Keratinocyte (primary cell): ENCODE measurements around the gene GPRC5C. TPM values are rescaled to one million over a fixed set of nuclear protein-coding genes. Genes with fewer than 3 reads are reported as not detected.

Source experiments
- DNase-seq: peaks from one replicate; pipeline ENCODE4 v3.0.0-alpha.2; 2011; ENCODE audit warnings: low read depth, missing footprints, low spot score
- FAIRE-seq: peaks from 2 replicates; lab custom pipeline; 2011; peaks lifted over from hg19 to GRCh38; lab: Jason Lieb, UNC
- H2AFZ ChIP-seq: 2 replicates; pipeline ENCODE4 v1.6.0; 2012; ENCODE audit warnings: low read length, control low read depth, inconsistent platforms; ENCODE audit not compliant: control insufficient read depth
- H3K27ac ChIP-seq: 2 replicates; pipeline ENCODE4 v1.5.1; 2011; ENCODE audit warnings: low read length; ENCODE audit not compliant: control insufficient read depth, insufficient read depth
- H3K27me3 ChIP-seq: 3 replicates; pipeline ENCODE4 v1.6.0; 2011; ENCODE audit warnings: low read length; ENCODE audit not compliant: control insufficient read depth, insufficient read depth; ENCODE audit errors: extremely low read depth
- H3K36me3 ChIP-seq, 2 experiments: 2 replicates in 1 of 2; 3 replicates in 1 of 2; pipeline ENCODE4 v1.5.1; 2011; ENCODE audit warnings: low read length in 2 of 2, mild to moderate bottlenecking in 1 of 2; ENCODE audit not compliant: control insufficient read depth in 2 of 2, insufficient read depth in 2 of 2; ENCODE audit errors: extremely low read depth in 1 of 2
- H3K4me1 ChIP-seq: 3 replicates; pipeline ENCODE4 v1.5.1; 2011; ENCODE audit warnings: low read length; ENCODE audit not compliant: control insufficient read depth, insufficient read depth; ENCODE audit errors: extremely low read depth
- H3K4me2 ChIP-seq: 3 replicates; pipeline ENCODE4 v1.6.0; 2011; ENCODE audit warnings: low read depth, low read length; ENCODE audit not compliant: control insufficient read depth, insufficient read depth; ENCODE audit errors: extremely low read depth
- H3K4me3 ChIP-seq, 3 experiments: fragments of 200-600 bp in 1 of 3; sonication (generic) in 1 of 3; 2 replicates in 2 of 3; 3 replicates in 1 of 3; pipeline ENCODE4 v1.5.1; 2011 to 2016; ENCODE audit warnings: low read length in 3 of 3, mild to moderate bottlenecking in 3 of 3, control low read depth in 2 of 3, inconsistent platforms in 1 of 3, low read depth in 1 of 3, mixed read lengths in 1 of 3, mixed run types in 1 of 3, moderate library complexity in 1 of 3; ENCODE audit not compliant: control insufficient read depth in 2 of 3, insufficient read depth in 2 of 3; ENCODE audit errors: extremely low read depth in 1 of 3
- H3K79me2 ChIP-seq: 2 replicates; pipeline ENCODE4 v1.6.0; 2012; ENCODE audit warnings: low read length; ENCODE audit not compliant: control insufficient read depth, insufficient read depth
- H3K9ac ChIP-seq: 3 replicates; pipeline ENCODE4 v1.6.0; 2011; ENCODE audit warnings: low read length; ENCODE audit not compliant: control insufficient read depth, insufficient read depth; ENCODE audit errors: extremely low read depth
- H3K9me1 ChIP-seq: 3 replicates; pipeline ENCODE4 v1.6.0; 2011; ENCODE audit warnings: low read length; ENCODE audit not compliant: control insufficient read depth, insufficient read depth; ENCODE audit errors: extremely low read depth
- H3K9me3 ChIP-seq: 2 replicates; pipeline ENCODE4 v1.5.1; 2012; ENCODE audit warnings: low read depth, low read length; ENCODE audit not compliant: control insufficient read depth
- H4K20me1 ChIP-seq: 3 replicates; pipeline ENCODE4 v1.6.0; 2011; ENCODE audit warnings: low read length; ENCODE audit not compliant: control insufficient read depth, insufficient read depth; ENCODE audit errors: extremely low read depth
- EZH2 ChIP-seq: IDR thresholded peaks from one replicate; pipeline ENCODE4 v1.6.1; 2012; ENCODE audit warnings: inconsistent platforms, mild to moderate bottlenecking, low read length, moderate library complexity
- dilution Hi-C: fragments of 300-500 bp; cut with MboI; formaldehyde crosslinking; loops from one replicate; pipeline ENCODE4 v1.7.0; 2020; ENCODE audit warnings: low sequenced_read_pairs; ENCODE audit not compliant: extremely low pct_ligation_motif_present
- polyA plus RNA-seq, 5 experiments: library from polyadenylated mRNA; depleted of rRNA in 3 of 5; stranded (reverse) in 3 of 5; stranded (forward) in 1 of 5; unstranded in 1 of 5; fragments of >200 nt; gene quantifications; 1 replicate in 1 of 5; 2 replicates in 3 of 5; 3 replicates in 1 of 5; pipeline versions ENCODE4 v1.2.1 to v1.2.3, GENCODE V29; 2011 to 2012; ENCODE audit warnings: missing spikeins in 2 of 5, low read depth in 1 of 5, low replicate concordance in 1 of 5
- TF ChIP-seq, protein P1 (sequence below), 3 experiments: IDR thresholded peaks in 1 of 3; conservative IDR thresholded peaks in 1 of 3; optimal IDR thresholded peaks in 1 of 3; 2 replicates in 2 of 3; 3 replicates in 1 of 3; pipeline versions ENCODE3 to v1.5.1; 2011; ENCODE audit warnings: low read length in 3 of 3, mild to moderate bottlenecking in 3 of 3, moderate library complexity in 2 of 3, control low read depth in 1 of 3, inconsistent platforms in 1 of 3; ENCODE audit not compliant: insufficient read depth in 2 of 3; ENCODE audit errors: extremely low read depth in 1 of 3

GPRC5C gene
- polyA plus RNA-seq, 1 donor (not counting 4 experiments of a cell fraction or from before 2014, with no cell fraction given), result 24.2 TPM

DNA sequence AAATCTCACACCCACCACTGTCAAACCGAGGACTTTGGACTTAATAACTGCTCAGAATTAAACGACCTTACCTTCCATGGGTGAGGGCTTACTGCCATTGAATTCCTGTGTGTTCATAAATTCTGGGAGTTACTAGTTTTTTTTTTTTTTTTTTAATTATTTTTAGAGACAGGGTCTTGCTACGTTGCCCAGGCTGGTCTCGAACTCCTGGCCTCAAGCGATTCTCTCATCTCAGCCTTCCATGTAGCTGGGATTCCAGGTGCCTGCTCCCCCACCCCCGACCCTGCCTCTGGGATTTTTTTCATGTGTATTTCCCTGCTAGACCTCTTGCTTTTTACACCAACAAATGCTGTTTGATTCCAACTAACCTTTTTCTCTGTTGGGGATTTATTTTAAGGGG, 19.7 kb downstream of the GPRC5C start:
- DNase-seq (no peak), FAIRE-seq (no peak)
- Histone ChIP-seq H3K4me2 (no peak overlapping the region), H3K27ac (no peak overlapping the region), H3K4me1 (peaks cover 10% of the 10 kb centered on the region), H3K79me2 (no peaks in the 10 kb centered on the region), H3K36me3 (peaks cover 0 to 1% of the 10 kb centered on the region in 2 experiments), H3K9me1 (no peaks in the 10 kb centered on the region), H3K4me3 (no peak overlapping the region), H2AFZ (no peak overlapping the region), H3K9me3 (no peaks in the 10 kb centered on the region), H3K9ac (no peak overlapping the region), H3K27me3 (peaks cover 28% of the 10 kb centered on the region), H4K20me1 (no peaks in the 10 kb centered on the region)
- TF ChIP-seq EZH2, result no peak
- TF ChIP-seq, protein P1, sequence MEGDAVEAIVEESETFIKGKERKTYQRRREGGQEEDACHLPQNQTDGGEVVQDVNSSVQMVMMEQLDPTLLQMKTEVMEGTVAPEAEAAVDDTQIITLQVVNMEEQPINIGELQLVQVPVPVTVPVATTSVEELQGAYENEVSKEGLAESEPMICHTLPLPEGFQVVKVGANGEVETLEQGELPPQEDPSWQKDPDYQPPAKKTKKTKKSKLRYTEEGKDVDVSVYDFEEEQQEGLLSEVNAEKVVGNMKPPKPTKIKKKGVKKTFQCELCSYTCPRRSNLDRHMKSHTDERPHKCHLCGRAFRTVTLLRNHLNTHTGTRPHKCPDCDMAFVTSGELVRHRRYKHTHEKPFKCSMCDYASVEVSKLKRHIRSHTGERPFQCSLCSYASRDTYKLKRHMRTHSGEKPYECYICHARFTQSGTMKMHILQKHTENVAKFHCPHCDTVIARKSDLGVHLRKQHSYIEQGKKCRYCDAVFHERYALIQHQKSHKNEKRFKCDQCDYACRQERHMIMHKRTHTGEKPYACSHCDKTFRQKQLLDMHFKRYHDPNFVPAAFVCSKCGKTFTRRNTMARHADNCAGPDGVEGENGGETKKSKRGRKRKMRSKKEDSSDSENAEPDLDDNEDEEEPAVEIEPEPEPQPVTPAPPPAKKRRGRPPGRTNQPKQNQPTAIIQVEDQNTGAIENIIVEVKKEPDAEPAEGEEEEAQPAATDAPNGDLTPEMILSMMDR (optimal IDR thresholded peaks at IDR 0.05 in 1 of 3, IDR thresholded peaks at IDR 0.05 in 1 of 3, conservative IDR thresholded peaks at IDR 0.05 in 1 of 3; ENCODE audit: extremely low read depth in 1 of 3, insufficient read depth in 2 of 3, low read length in 3 of 3), result no peak
- dilution Hi-C loops, result no loop called here

DNA sequence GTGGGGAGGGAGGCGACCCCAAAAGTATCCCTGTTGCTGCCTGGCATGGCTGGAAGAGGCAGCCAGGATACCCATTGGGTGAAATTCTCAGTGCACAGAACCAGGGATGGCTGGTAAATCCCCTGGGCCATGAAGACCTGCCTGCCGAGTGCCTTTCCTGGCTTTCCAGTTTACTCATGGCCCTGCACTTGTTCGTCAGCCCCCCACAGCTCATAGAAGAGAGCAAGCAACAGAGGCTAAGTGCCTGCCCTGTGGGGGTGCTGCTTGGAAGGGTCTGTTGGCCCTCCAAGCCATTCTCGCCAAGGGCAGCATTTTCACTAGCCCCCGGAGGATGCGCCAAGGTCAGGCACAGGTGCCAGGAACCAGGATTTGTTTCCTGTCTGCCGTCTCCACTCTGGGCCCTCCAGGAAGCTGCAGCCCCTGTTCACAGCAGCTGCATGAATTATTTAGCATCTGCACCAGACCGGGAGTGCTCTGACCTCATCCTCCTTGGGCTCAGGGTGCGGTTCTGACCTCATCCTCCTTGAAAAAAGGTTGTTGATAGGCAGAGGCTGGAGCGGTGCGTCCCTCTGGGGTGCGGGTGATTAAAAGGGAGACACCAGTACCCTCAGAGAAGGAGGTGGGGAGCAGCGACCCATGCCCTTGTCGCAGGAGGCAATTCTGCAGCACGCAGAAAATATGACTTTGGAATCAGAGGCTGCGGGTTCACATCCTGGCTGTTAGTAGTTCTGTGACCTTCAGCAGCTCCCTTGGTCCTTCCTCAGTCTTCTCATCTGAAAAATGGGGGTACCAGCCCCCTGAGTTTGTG, 20.3 kb downstream of the GPRC5C start:
- H2AFZ ChIP-seq, result no peak overlapping the region
- no peaks in the 10 kb centered on the region for H3K9me1 ChIP-seq
- peaks cover 0 to 1% of the 10 kb centered on the region in 2 experiments for H3K36me3 ChIP-seq
- peaks cover 10% of the 10 kb centered on the region for H3K4me1 ChIP-seq
- no peak overlapping the region for H3K4me3 ChIP-seq
- H3K27ac ChIP-seq, result no peak overlapping the region
- H3K9ac ChIP-seq, result no peak overlapping the region
- H3K27me3 ChIP-seq, result peaks cover 28% of the 10 kb centered on the region
- dilution Hi-C loops, result no loop called here
- no peaks in the 10 kb centered on the region for H3K9me3 ChIP-seq
- no peak overlapping the region for H3K4me2 ChIP-seq
- no peak for DNase-seq
- FAIRE-seq, result no peak
- no peaks in the 10 kb centered on the region for H4K20me1 ChIP-seq
- no peak for TF ChIP-seq EZH2
- TF ChIP-seq, protein P1 (optimal IDR thresholded peaks at IDR 0.05 in 1 of 3, IDR thresholded peaks at IDR 0.05 in 1 of 3, conservative IDR thresholded peaks at IDR 0.05 in 1 of 3; ENCODE audit: extremely low read depth in 1 of 3, insufficient read depth in 2 of 3, low read length in 3 of 3), result no peak
- no peaks in the 10 kb centered on the region for H3K79me2 ChIP-seq
